ENCODE data around the gene PLS1.

- TF ChIP-seq, protein P1, sequence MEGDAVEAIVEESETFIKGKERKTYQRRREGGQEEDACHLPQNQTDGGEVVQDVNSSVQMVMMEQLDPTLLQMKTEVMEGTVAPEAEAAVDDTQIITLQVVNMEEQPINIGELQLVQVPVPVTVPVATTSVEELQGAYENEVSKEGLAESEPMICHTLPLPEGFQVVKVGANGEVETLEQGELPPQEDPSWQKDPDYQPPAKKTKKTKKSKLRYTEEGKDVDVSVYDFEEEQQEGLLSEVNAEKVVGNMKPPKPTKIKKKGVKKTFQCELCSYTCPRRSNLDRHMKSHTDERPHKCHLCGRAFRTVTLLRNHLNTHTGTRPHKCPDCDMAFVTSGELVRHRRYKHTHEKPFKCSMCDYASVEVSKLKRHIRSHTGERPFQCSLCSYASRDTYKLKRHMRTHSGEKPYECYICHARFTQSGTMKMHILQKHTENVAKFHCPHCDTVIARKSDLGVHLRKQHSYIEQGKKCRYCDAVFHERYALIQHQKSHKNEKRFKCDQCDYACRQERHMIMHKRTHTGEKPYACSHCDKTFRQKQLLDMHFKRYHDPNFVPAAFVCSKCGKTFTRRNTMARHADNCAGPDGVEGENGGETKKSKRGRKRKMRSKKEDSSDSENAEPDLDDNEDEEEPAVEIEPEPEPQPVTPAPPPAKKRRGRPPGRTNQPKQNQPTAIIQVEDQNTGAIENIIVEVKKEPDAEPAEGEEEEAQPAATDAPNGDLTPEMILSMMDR (IDR thresholded peaks at IDR 0.05; ENCODE audit: insufficient read depth, low read length), result no peak
- TF ChIP-seq POLR2AphosphoS5 (IDR thresholded peaks at IDR 0.05; ENCODE audit: low read depth), result no peak
Measured at GRCh38 chr3:142608631-142609030, 12.4 kb downstream of the PLS1 start.

Measured in HL-60 (cell line).